ENCODE results near the gene SACM1L. TPM values are rescaled to one million over a fixed set of nuclear protein-coding genes. Genes with fewer than 3 reads are reported as not detected.

SACM1L gene
- total and polyA plus RNA-seq, 2 of the 4 experiments (the other 2 are of a cell fraction) = 19.0 to 40.9 TPM

DNA sequence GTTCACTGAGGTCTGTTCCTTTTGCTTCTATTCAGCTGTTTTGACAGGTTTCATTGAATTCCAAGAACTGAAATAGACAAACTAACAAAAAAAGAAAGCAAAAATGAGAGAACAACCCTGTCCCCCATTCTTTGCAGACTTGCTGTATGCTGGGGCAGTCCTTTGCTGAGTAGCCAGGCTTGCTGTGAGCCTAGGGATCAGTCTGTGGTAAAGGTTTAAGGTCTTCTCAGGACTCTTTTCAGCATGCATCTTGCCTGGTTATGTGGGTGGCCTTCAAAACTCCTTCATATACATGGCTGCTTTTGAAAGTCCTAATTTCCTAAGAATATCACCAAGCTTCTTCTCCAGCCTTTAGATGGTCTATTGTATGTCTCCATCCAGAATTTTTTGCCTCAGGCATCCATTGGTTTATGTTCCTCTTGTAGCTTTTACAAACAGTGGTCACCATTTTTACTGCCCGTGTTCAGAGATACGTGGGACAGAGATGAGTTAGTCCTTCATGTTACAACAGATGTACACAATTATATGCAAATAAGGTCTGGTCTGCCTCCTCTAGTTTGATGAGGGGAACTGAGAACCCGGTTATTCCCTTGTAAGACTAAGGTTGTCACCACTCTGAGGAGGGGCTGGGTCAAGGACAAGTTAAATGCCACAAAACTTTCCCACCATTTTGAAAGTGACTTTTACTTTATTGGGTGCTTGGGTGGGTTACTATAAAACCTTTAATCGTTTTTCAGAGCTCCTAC is 41.4 kb downstream of the SACM1L start:
- intact Hi-C loops (cut with micrococcal nuclease) = loop anchor here (5.0 kb wide), 1 partner anchor 218 kb away; no protein-coding TSS in a partner anchor
- Histone ChIP-seq H2BK5ac (ENCODE audit: low read depth, low read length, poor library complexity, severe bottlenecking) (no peak overlapping the region), H3K4me3 (ENCODE audit: insufficient read depth, low read depth, low read length) (no peak overlapping the region), H3K4me1 (ENCODE audit: control insufficient read depth, insufficient read depth, low read length) (no peaks in the 10 kb centered on the region), H3K14ac (replicated peaks; ENCODE audit: low read depth, low read length) (no peak overlapping the region), H3K23ac (ENCODE audit: low read depth, low read length) (no peak overlapping the region), H4K91ac (ENCODE audit: insufficient read depth, low read depth, low read length) (no peak overlapping the region), H2AK5ac (ENCODE audit: low read depth, low read length) (no peak overlapping the region), H3K4me2 (ENCODE audit: low read depth, low read length) (no peak overlapping the region), H3K9ac (ENCODE audit: low read depth, low read length) (no peak overlapping the region), H2BK120ac (ENCODE audit: low read depth, low read length) (no peak overlapping the region), H3K56ac (ENCODE audit: extremely low read depth, insufficient read depth, low read length) (no peak overlapping the region), H3K4ac (ENCODE audit: low read depth, low read length) (no peak overlapping the region), H3K18ac (ENCODE audit: low read depth, low read length) (no peak overlapping the region), H3K27me3 (ENCODE audit: control insufficient read depth, insufficient read depth, low read length) (no peaks in the 10 kb centered on the region), H3K9me1 (ENCODE audit: insufficient read depth, low read length) (peaks cover 2% of the 10 kb centered on the region; the same call in 1 of the 2 replicates), H4K8ac (ENCODE audit: low read depth in 2 of 2, low read length in 2 of 2) (no peak overlapping the region), H4K5ac (ENCODE audit: low read depth, low read length) (no peak overlapping the region), H2AFZ (replicated peaks; ENCODE audit: low read length, poor library complexity) (no peak overlapping the region), H2BK20ac (ENCODE audit: low read depth, low read length) (no peak overlapping the region), H3K27ac (ENCODE audit: insufficient read depth, low read length) (no peak overlapping the region), H3K9me3 (ENCODE audit: control insufficient read depth, insufficient read depth, low read length) (no peaks in the 10 kb centered on the region), H2BK15ac (ENCODE audit: low read depth, low read length) (no peak overlapping the region), H3K36me3 (ENCODE audit: control insufficient read depth, insufficient read depth, low read length) (peaks cover 21% of the 10 kb centered on the region), H3K79me1 (ENCODE audit: low read depth in 1 of 2, low read length in 2 of 2) (peaks cover 4 to 17% of the 10 kb centered on the region in 2 experiments), H4K20me1 (ENCODE audit: insufficient read depth, low read length) (no peaks in the 10 kb centered on the region), H2AK9ac (replicated peaks; ENCODE audit: low read depth, low read length, poor library complexity) (no peak overlapping the region)
- DNase-seq (no peak), ATAC-seq (ENCODE audit: low read depth) (no peak)
- no peak for TF ChIP-seq CHD1 (IDR thresholded peaks at IDR 0.05; ENCODE audit: low read depth, low read length)
- no peak for TF ChIP-seq RFX5 (IDR thresholded peaks at IDR 0.05; ENCODE audit: low read depth, low read length)
- TF ChIP-seq RAD21 (IDR thresholded peaks at IDR 0.05; ENCODE audit: low read length) = no peak
- TF ChIP-seq, protein P1, sequence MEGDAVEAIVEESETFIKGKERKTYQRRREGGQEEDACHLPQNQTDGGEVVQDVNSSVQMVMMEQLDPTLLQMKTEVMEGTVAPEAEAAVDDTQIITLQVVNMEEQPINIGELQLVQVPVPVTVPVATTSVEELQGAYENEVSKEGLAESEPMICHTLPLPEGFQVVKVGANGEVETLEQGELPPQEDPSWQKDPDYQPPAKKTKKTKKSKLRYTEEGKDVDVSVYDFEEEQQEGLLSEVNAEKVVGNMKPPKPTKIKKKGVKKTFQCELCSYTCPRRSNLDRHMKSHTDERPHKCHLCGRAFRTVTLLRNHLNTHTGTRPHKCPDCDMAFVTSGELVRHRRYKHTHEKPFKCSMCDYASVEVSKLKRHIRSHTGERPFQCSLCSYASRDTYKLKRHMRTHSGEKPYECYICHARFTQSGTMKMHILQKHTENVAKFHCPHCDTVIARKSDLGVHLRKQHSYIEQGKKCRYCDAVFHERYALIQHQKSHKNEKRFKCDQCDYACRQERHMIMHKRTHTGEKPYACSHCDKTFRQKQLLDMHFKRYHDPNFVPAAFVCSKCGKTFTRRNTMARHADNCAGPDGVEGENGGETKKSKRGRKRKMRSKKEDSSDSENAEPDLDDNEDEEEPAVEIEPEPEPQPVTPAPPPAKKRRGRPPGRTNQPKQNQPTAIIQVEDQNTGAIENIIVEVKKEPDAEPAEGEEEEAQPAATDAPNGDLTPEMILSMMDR (conservative IDR thresholded peaks at IDR 0.05; ENCODE audit: low read depth, low read length) = no peak
- TF ChIP-seq MAZ (IDR thresholded peaks at IDR 0.05; ENCODE audit: borderline replicate concordance, low read depth, low read length) = no peak
- no TSS peak for BruUV-seq (replicated peaks)
- dilution Hi-C loops (cut with HindIII; ENCODE audit: low sequenced_read_pairs, unreplicated experiment) = no loop called here
- in situ Hi-C loops (cut with MboI; ENCODE audit: low sequenced_read_pairs) = no loop called here
- no CpG with 5 or more reads among the region's 4 CpGs for WGBS, 2 experiments (ENCODE audit: extremely low coverage in 2 of 2, insufficient read length in 1 of 2)
- CTCF ChIA-PET = no interaction called here
- POLR2A ChIA-PET (ENCODE audit: unreplicated experiment) = no interaction called here

Measured in IMR-90 (cell line).